Colonic mucosa (tissue), 4 donors: ENCODE data around the gene NLGN4X. TPM values are rescaled to one million over a fixed set of nuclear protein-coding genes. Genes with fewer than 3 reads are reported as not detected.

Source experiments
- DNase-seq: peaks from one replicate; pipeline ENCODE4 v3.0.0-alpha.2; 2020
- H3K27ac ChIP-seq: fragments of 200-600 bp; one replicate; pipeline ENCODE4 v1.8.0; 2021
- H3K27me3 ChIP-seq: fragments of 200-600 bp; one replicate; pipeline ENCODE4 v1.8.0; 2021
- H3K36me3 ChIP-seq: fragments of 200-600 bp; one replicate; pipeline ENCODE4 v1.8.0; 2021
- H3K4me1 ChIP-seq: fragments of 200-600 bp; one replicate; pipeline ENCODE4 v1.8.0; 2021; ENCODE audit warnings: mild to moderate bottlenecking
- H3K4me3 ChIP-seq: fragments of 200-600 bp; one replicate; pipeline ENCODE4 v1.8.0; 2021
- H3K9ac ChIP-seq, 2 donors: one replicate each; pipeline ENCODE4 v1.7.0; 2013; ENCODE audit warnings: control low read depth in 2 of 2, low read depth in 2 of 2, low read length in 2 of 2
- H3K9me3 ChIP-seq: fragments of 200-600 bp; one replicate; pipeline ENCODE4 v1.8.0; 2021
- CTCF ChIP-seq: fragments of 200-600 bp; IDR thresholded peaks from one replicate; pipeline ENCODE4 v1.8.0; 2022; ENCODE audit warnings: antibody characterized with exemption, mild to moderate bottlenecking
- intact Hi-C: fragments of 100-400 bp; cut with DNase I; formaldehyde crosslinking; loops from one replicate; pipeline ENCODE4 v1.14.1; 2022
- total RNA-seq, 2 donors: library from RNA; stranded (reverse); fragmentation: NEBNext Ultra II Directional in 1 of 2; extraction: Animal tissue kit (Norgen Biotek cat#: 25700) in 1 of 2; gene quantifications; one replicate each; pipeline ENCODE4 v1.2.1, GENCODE V29; 2021
- donor health status: healthy.
- donor health status: DM: no; HTN: no; CAD: no.
- donor health status: DM: no; HTN: no; CAD: no.

NLGN4X gene
- total RNA-seq, 2 donors from 2014 or later = 0.89 to 2.2 TPM

DNA sequence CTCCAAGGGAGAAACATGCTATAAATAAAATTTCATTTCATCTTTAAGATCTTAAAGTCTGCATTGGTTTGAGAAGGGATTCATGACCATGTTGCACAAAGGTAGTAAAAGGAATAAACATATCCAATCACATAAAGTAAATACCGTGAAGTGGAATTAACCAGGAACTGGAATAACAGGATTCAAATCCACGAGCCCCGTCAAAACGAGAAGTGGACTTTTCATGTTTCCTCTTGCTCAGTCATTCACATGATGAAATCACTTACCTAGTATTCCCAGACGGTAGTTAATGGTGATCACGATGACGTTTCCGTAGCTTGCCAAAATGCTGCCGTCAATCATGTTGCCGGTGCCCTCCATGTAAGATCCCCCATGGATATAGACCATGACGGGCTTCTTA, 199.7 kb downstream of the NLGN4X start:
- H3K4me1 ChIP-seq = no peaks in the 10 kb centered on the region
- H3K36me3 ChIP-seq = no peaks in the 10 kb centered on the region
- no peak overlapping the region for H3K27ac ChIP-seq
- DNase-seq = no peak
- H3K4me3 ChIP-seq = no peak overlapping the region
- intact Hi-C loops = loop anchor here (10.0 kb wide), 1 partner anchor 1896 kb away; the partner anchor contains the start of gene PNPLA4
- no peak for TF ChIP-seq CTCF
- no peaks in the 10 kb centered on the region for H3K9me3 ChIP-seq
- H3K9ac ChIP-seq = no peak overlapping the region
- H3K27me3 ChIP-seq = no peaks in the 10 kb centered on the region

DNA sequence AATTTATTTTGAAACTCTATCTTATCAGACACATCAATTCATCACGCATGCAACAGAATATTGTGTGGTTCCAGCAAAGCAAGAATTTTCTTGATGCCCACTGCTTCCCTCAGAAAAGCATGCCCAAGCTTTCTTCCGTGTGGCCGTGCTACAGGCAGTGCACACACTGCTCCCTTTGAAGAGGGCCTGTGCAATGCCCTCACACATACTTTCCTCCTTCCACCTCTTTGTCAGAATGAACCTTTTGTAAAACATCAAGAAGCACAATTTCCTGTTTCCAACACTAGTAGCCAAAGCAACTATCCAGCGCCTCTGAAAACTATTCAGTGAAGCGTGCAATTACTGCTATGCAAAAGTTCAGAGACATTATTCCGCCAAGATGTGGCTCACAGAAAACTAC, 201.7 kb downstream of the NLGN4X start:
- no peak for TF ChIP-seq CTCF
- H3K4me1 ChIP-seq = no peaks in the 10 kb centered on the region
- H3K4me3 ChIP-seq = no peak overlapping the region
- H3K27ac ChIP-seq = no peak overlapping the region
- no peak overlapping the region for H3K9ac ChIP-seq
- intact Hi-C loops = loop anchor here (10.0 kb wide), 1 partner anchor 1898 kb away; the partner anchor contains the start of gene PNPLA4
- no peak for DNase-seq
- no peaks in the 10 kb centered on the region for H3K27me3 ChIP-seq
- H3K9me3 ChIP-seq = no peaks in the 10 kb centered on the region
- no peaks in the 10 kb centered on the region for H3K36me3 ChIP-seq

DNA sequence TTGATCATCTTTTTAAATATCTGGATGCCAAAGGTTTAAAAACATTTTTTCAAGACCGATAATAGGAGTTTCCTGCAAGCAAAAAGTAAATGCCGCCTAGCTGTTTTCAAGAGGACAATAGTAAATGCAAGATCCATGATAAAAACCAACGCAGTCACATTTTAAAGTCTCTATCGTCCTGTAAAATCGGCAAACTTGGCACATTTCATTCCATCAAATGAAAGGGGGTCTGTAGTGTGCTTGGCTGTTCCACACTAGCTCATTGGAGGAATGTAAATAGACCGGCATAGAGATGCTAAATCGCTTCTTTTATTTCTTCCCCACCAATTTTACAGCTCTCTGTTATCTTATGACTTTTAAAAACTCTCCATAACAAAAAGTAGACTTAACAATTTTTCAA, 202.2 kb downstream of the NLGN4X start:
- H3K9ac ChIP-seq = no peak overlapping the region
- H3K9me3 ChIP-seq = no peaks in the 10 kb centered on the region
- intact Hi-C loops = loop anchor here (10.0 kb wide), 1 partner anchor 1898 kb away; the partner anchor contains the start of gene PNPLA4
- H3K36me3 ChIP-seq = no peaks in the 10 kb centered on the region
- DNase-seq = no peak
- no peak overlapping the region for H3K27ac ChIP-seq
- no peaks in the 10 kb centered on the region for H3K27me3 ChIP-seq
- no peaks in the 10 kb centered on the region for H3K4me1 ChIP-seq
- TF ChIP-seq CTCF = no peak
- H3K4me3 ChIP-seq = no peak overlapping the region

DNA sequence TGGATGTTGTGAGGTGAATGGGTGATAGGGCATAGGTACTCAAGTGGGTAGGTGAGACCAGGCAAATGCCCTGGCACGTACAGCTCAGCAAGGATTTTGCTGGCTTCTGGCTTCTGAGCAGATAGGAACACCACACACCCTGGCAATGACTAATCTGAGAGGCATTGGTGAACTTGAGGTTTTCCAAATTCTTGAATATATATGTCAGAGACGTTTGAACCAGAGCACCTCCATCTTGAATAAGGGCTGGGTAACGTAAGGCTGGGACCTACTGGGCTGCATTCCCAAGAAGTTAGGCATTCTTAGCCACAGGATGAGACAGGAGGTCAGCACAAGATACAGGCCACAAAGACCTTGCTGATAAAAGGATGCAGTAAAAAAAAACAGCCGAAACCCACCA, 204.5 kb downstream of the NLGN4X start:
- no peak for DNase-seq
- Histone ChIP-seq H3K4me1 (no peaks in the 10 kb centered on the region), H3K27ac (no peak overlapping the region), H3K27me3 (no peaks in the 10 kb centered on the region), H3K4me3 (no peak overlapping the region), H3K36me3 (no peaks in the 10 kb centered on the region), H3K9ac (no peak overlapping the region), H3K9me3 (no peaks in the 10 kb centered on the region)
- no peak for TF ChIP-seq CTCF
- intact Hi-C loops = loop anchor here (10.0 kb wide), 1 partner anchor 1901 kb away; the partner anchor contains the start of gene PNPLA4

- H3K36me3 ChIP-seq = no peaks in the 10 kb centered on the region
- H3K27me3 ChIP-seq = no peaks in the 10 kb centered on the region
- peak; percentile 56 for TF ChIP-seq CTCF
- no peak overlapping the region for H3K9ac ChIP-seq
- H3K27ac ChIP-seq = no peak overlapping the region
- no peak overlapping the region for H3K4me3 ChIP-seq
- intact Hi-C loops = loop anchor here (10.0 kb wide), 1 partner anchor 1903 kb away; the partner anchor contains the start of gene PNPLA4
- no peaks in the 10 kb centered on the region for H3K9me3 ChIP-seq
- peak; percentile 38 for DNase-seq
- H3K4me1 ChIP-seq = no peaks in the 10 kb centered on the region
These were observed 207.2 kb downstream of the NLGN4X start for GRCh38 chrX:6021316-6022091.
